Activated naive CD4-positive, alpha-beta T cell treated with anti-CD3 and anti-CD28 coated beads, Interleukin-2, amount 50 U/mL, for 16 hours (primary cell): ENCODE results near the gene EID1.

Experiments
- DNase-seq: peaks from one replicate; pipeline ENCODE4 v3.0.0-alpha.2; 2020

The EID1 gene

DNA sequence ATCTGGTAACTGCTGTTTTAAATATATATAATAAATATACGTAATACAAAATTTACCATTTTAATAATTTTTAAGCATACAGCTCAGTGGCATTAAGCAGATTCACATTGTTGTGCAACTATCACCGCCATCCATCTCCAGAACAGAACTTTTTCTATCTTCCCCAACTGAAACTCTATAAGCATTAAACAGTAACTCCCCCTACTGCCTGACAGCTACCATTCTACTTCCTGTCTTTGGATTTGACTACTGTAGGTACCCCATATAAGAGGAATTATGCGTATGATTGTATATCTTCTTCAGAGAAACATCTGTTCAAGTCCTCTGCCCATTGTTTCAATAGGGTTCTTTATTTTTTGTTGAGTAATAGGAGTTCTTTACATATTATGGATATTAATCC lies 36.8 kb downstream of the EID1 start:
- no peak for DNase-seq

DNA sequence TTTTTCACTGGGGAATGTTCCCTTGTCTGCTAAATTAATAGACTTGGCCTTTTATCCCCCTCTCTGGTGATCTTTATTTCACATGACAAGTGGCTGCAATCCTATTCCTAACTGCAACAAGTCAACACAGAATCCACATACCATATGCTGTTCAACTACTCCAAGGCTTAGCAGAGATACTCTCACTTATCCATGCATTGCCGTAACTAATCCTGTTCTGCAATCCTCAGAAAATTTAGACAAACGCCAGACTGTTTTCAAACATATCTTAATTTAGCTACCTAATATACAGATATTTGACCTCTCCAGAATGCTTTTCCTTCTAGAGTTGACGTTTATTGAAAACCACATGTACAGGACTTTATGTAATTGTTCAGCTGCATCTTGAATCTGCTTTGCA lies 37.9 kb downstream of the EID1 start:
- DNase-seq: no peak

DNA sequence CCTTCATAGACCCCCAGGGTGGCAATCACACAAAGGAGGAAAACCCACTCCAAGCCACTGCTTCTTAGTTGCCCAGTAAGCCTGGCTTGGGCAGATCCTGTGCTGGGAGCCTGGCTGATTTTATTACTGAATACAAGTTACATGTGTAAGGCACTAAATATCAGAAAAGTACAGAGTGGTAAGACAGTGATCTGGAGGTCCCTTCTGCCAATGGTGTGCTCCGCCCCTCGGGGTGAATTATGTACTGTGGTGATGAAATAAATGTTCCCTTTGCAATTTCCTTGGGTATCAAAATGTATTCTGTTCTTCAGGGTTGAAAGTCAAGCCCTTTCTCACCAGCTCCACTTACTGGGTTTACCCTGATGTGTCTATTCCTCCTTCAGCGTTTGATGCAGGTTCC lies 38.8 kb downstream of the EID1 start:
- DNase-seq: no peak

DNA sequence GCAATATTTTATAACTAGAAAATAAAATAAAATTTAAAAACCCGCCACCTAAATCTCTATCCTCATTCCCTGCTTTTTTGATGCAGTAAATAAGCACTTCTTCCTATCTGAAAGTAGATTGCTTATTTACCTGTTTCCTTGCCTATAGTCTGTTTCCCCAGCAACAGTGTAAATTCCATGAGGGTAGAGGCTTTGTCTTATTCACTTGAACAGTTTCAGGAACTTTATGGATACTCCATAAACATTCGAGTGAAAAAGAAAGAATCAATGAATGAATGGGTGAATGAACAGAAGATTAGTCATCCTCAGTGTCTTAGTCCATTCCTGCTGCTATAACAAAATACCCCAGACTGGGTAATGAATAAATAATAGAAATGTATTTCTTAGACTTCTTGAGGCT lies 44.1 kb downstream of the EID1 start:
- DNase-seq: no peak

GRCh38 chr15:48924528-48925393 lies 46.8 kb downstream of the EID1 start:
- DNase-seq: no peak

DNA sequence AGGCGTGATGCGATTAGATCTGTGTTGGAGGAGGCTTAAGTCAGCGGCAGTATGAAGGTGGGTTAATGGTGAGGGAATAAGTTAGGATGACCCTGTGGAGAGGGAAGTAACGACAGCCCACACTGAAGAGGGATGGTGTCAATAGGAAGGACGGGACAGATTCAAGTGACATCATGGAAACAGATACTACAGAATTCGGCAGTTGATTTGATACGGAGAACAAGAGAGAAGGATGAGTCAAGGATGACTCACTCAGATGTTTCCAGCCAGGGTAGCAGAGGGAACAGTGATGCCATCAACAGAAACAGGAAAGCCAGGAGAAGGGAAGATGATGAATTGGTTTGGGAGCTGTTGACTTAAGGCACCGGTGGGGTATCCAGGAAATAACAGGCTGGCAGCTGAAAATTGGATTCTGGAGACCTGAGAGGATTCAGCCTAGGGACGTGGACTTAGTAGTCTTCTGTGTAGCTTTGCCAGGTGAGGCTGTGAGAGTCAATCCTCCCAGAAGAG lies 47.8 kb downstream of the EID1 start:
- DNase-seq: no peak

- DNase-seq: no peak
Observed at GRCh38 chr15:48928877-48929538, 51.1 kb downstream of the EID1 start.

DNA sequence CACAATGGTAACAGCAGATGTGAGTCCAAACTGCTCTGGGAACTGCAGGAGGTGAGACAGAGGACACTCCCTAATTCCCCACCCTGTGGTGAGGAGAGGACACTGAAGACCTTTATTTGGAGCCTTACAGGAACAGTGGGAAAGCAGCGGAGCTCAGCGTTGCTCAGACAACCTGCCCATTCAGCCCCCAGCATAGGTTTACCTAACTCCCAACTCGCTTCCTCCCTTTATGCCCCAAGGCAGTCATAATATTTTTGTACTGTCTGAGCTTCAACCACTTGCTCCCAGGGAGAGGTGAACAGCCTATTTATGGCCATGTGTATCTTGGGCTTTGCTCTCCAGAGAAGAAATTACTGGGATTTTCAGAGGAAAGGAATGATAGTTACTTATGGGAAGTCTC lies 51.7 kb downstream of the EID1 start:
- DNase-seq: no peak
